Activated CD4-positive, CD25-positive, alpha-beta regulatory T cell treated with anti-CD3 and anti-CD28 coated beads, Interleukin-2, amount 50 U/mL, for 72 hours (primary cell): ENCODE data around the gene APOBEC3C.
"Not testable (repeated sequence)": the region's sequence is repeated elsewhere in the genome, so short reads cannot be mapped to it uniquely, and the experiment has no call there.

Experiments
- DNase-seq: peaks from one replicate; pipeline ENCODE4 v3.0.0; 2021

Gene APOBEC3C

GRCh38 chr22:39024519-39025308, 10.7 kb downstream of the APOBEC3C start:
- DNase-seq = no peak

GRCh38 chr22:39026509-39027150, 12.6 kb downstream of the APOBEC3C start:
- DNase-seq = no peak

- no peak for DNase-seq
Observed at GRCh38 chr22:39027717-39028116, 13.7 kb downstream of the APOBEC3C start.

- no peak for DNase-seq
Observed at GRCh38 chr22:39028281-39028680, 14.2 kb downstream of the APOBEC3C start.

- DNase-seq = no peak
Observed at GRCh38 chr22:39029227-39029626, 15.2 kb downstream of the APOBEC3C start.

GRCh38 chr22:39030705-39031104, 16.6 kb downstream of the APOBEC3C start:
- DNase-seq = no peak

- DNase-seq = not testable (repeated sequence)
Observed at GRCh38 chr22:39031434-39032295, 17.6 kb downstream of the APOBEC3C start.

- DNase-seq = not testable (repeated sequence)
Observed at GRCh38 chr22:39037071-39037470, 23.0 kb downstream of the APOBEC3C start.

GRCh38 chr22:39039306-39040126, 25.5 kb downstream of the APOBEC3C start:
- no peak for DNase-seq

- not testable (repeated sequence) for DNase-seq
Observed at GRCh38 chr22:39040155-39040537, 26.1 kb downstream of the APOBEC3C start.

- peak; percentile 61 for DNase-seq
Observed at GRCh38 chr22:39040538-39041296, 26.7 kb downstream of the APOBEC3C start, which contains the start of gene APOBEC3F. APOBEC3F (plus strand) TSS chr22:39040864; CDS start chr22:39040961, 97 bp downstream.

- no peak for DNase-seq
Observed at GRCh38 chr22:39041908-39042307, 27.9 kb downstream of the APOBEC3C start.

GRCh38 chr22:39043063-39043462, 29.0 kb downstream of the APOBEC3C start:
- DNase-seq = not testable (repeated sequence)

GRCh38 chr22:39045136-39045535, 31.1 kb downstream of the APOBEC3C start:
- DNase-seq = not testable (repeated sequence)

GRCh38 chr22:39049486-39049885, 35.4 kb downstream of the APOBEC3C start:
- not testable (repeated sequence) for DNase-seq

GRCh38 chr22:39051844-39052495, 37.9 kb downstream of the APOBEC3C start:
- DNase-seq = not testable (repeated sequence)

GRCh38 chr22:39055658-39056057, 41.6 kb downstream of the APOBEC3C start:
- no peak for DNase-seq

GRCh38 chr22:39061290-39061689, 47.2 kb downstream of the APOBEC3C start:
- not testable (repeated sequence) for DNase-seq

- not testable (repeated sequence) for DNase-seq
Observed at GRCh38 chr22:39061951-39062350, 47.9 kb downstream of the APOBEC3C start.

GRCh38 chr22:39063904-39064303, 49.8 kb downstream of the APOBEC3C start:
- DNase-seq = not testable (repeated sequence)
